OCI-LY3 (cell line): ENCODE data around the gene PRUNE2.

ENCODE experiments used
- H2AFZ ChIP-seq: fragments of 200-600, 300-600 bp; shearing (Covaris generic); 2 replicates; pipeline ENCODE4 v1.6.0; 2014; ENCODE audit warnings: antibody characterized with exemption, low read depth, low read length
- H3K27ac ChIP-seq: fragments of 200-600, 300-600 bp; sonication (generic); 2 replicates; pipeline ENCODE4 v1.5.1; 2014; ENCODE audit warnings: mild to moderate bottlenecking, low read length, moderate library complexity, mixed read lengths
- H3K27me3 ChIP-seq: fragments of 200-600, 300-600 bp; sonication (generic); 2 replicates; pipeline ENCODE4 v1.6.1; 2014; ENCODE audit warnings: low read depth, low read length, mixed read lengths
- H3K36me3 ChIP-seq: fragments of 200-600, 300-600 bp; sonication (generic); replicated peaks from 2 replicates; pipeline ENCODE3; 2014; ENCODE audit warnings: low read depth, low read length, mixed read lengths
- H3K4me1 ChIP-seq: fragments of 300-600, 200-600 bp; sonication (generic); 2 replicates; pipeline ENCODE4 v1.6.1; 2014; ENCODE audit warnings: low read length, mixed read lengths
- H3K4me2 ChIP-seq: fragments of 200-600, 300-600 bp; sonication (generic); 2 replicates; pipeline ENCODE4 v1.6.1; 2014; ENCODE audit warnings: low read length, mixed read lengths
- H3K4me3 ChIP-seq: fragments of 300-600, 200-600 bp; sonication (generic); 2 replicates; pipeline ENCODE4 v1.5.1; 2014; ENCODE audit warnings: antibody characterized with exemption, mild to moderate bottlenecking, low read length, moderate library complexity
- H3K79me2 ChIP-seq: fragments of 300-600, 200-600 bp; shearing (Covaris generic); 2 replicates; pipeline ENCODE4 v1.6.1; 2014; ENCODE audit warnings: mild to moderate bottlenecking, low read length, mixed read lengths
- H3K9ac ChIP-seq: fragments of 300-600, 200-600 bp; shearing (Covaris generic); 2 replicates; pipeline ENCODE4 v1.6.0; 2014; ENCODE audit warnings: mild to moderate bottlenecking, low read length, moderate library complexity
- H3K9me3 ChIP-seq: fragments of 200-600, 300-600 bp; shearing (Covaris generic); 2 replicates; pipeline ENCODE4 v1.6.1; 2014; ENCODE audit warnings: low read length, mixed read lengths; ENCODE audit not compliant: insufficient read depth
- H4K20me1 ChIP-seq: fragments of 200-600, 300-600 bp; sonication (generic); 2 replicates; pipeline ENCODE4 v1.6.1; 2016; ENCODE audit warnings: low read length, mixed read lengths; ENCODE audit not compliant: insufficient read depth
- EZH2phosphoT487 ChIP-seq: fragments of 200-600 bp; shearing (Covaris generic); IDR thresholded peaks from 2 replicates; pipeline ENCODE4 v1.6.1; 2018; ENCODE audit warnings: antibody characterized with exemption, mixed run types, low read depth
- TF ChIP-seq, protein P1 (sequence below): fragments of 200-600, 300-600 bp; sonication (generic); IDR thresholded peaks from 2 replicates; pipeline ENCODE4 v1.5.1; 2014; ENCODE audit warnings: antibody characterized with exemption, low read length, low read depth

PRUNE2 gene

DNA sequence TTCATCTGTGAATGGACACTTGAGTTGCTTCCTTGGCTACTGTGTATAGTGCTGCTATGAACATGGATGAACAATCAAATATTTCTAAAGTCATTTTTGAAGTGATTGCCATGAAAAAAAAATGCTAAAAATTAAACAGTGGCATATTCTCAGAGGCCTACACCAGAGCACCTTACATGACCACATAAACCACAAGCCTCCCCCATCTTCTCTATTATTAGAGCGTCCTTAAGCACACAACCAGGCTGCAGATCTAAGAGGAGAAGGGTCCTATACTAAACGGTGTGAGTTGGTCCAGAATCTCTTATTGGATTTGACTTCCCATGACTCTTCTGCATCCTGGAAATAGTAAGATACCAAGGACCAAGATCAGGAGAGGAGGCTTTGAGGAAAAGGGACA lies 107.4 kb downstream of the PRUNE2 start:
- Histone ChIP-seq H3K4me1 (no peaks in the 10 kb centered on the region), H3K4me2 (no peak overlapping the region), H3K27me3 (peaks cover 10% of the 10 kb centered on the region), H3K36me3 (no peaks in the 10 kb centered on the region), H4K20me1 (no peaks in the 10 kb centered on the region), H3K79me2 (no peaks in the 10 kb centered on the region), H3K9ac (no peak overlapping the region), H3K27ac (no peak overlapping the region), H3K4me3 (no peak overlapping the region), H2AFZ (no peak overlapping the region), H3K9me3 (no peaks in the 10 kb centered on the region)
- TF ChIP-seq, protein P1, sequence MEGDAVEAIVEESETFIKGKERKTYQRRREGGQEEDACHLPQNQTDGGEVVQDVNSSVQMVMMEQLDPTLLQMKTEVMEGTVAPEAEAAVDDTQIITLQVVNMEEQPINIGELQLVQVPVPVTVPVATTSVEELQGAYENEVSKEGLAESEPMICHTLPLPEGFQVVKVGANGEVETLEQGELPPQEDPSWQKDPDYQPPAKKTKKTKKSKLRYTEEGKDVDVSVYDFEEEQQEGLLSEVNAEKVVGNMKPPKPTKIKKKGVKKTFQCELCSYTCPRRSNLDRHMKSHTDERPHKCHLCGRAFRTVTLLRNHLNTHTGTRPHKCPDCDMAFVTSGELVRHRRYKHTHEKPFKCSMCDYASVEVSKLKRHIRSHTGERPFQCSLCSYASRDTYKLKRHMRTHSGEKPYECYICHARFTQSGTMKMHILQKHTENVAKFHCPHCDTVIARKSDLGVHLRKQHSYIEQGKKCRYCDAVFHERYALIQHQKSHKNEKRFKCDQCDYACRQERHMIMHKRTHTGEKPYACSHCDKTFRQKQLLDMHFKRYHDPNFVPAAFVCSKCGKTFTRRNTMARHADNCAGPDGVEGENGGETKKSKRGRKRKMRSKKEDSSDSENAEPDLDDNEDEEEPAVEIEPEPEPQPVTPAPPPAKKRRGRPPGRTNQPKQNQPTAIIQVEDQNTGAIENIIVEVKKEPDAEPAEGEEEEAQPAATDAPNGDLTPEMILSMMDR: no peak
- TF ChIP-seq EZH2phosphoT487: no peak

DNA sequence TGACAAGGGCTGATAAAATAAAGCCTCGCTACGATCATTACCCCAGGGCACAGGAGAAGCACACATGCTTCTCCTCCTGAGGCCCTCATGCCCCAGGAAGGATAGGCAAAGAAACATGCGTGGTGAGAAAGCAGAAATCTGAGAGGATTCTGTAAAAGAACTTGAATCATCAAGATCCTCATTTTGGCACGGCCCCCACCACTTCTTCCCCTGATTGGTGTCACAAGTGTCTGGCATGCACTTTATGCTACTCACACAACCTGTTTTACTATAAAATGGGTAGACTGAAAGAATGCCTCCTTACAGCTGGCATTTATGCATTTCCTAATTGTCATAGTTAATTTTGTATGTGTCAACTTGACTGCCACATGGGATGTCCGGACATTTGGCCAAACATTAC lies 109.6 kb downstream of the PRUNE2 start:
- no peak overlapping the region for H2AFZ ChIP-seq
- no peak for TF ChIP-seq EZH2phosphoT487
- TF ChIP-seq, protein P1: no peak
- no peak overlapping the region for H3K4me2 ChIP-seq
- H3K4me1 ChIP-seq: no peaks in the 10 kb centered on the region
- H3K27me3 ChIP-seq: peaks cover 5% of the 10 kb centered on the region; the same call in 1 of the 2 replicates
- no peak overlapping the region for H3K4me3 ChIP-seq
- H4K20me1 ChIP-seq: no peaks in the 10 kb centered on the region
- H3K9ac ChIP-seq: no peak overlapping the region
- no peaks in the 10 kb centered on the region for H3K9me3 ChIP-seq
- H3K36me3 ChIP-seq: no peaks in the 10 kb centered on the region
- H3K79me2 ChIP-seq: no peaks in the 10 kb centered on the region
- H3K27ac ChIP-seq: no peak overlapping the region

DNA sequence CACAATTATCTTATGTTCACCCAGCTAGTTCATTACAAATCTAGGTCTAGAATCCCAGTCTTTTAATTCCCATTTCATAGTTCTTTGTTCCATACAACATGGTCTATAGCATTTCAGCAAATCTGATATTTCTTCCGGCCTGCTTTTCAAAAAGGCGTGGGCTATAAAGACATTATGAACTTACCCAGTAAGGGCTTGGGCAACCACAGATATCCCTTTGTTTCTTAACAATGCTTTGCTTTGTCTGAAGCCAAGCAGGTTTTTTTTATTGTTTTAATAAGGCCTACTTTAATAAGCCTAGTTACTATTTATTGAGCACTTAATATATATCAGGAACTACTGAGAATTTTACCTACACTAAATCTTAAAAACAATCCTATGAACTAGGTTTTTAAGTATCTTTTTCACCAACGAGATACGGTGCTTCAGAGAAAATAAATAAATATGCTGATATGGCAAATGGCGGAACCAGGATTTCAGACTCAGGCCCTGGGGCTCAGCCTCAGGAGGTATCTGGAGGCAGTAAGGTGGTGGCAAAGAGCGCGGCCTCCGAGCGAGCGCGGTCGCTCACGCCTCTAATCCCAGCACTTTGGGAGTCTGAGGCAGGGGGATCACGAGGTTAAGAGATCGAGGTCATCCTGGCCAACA lies 112.0 kb downstream of the PRUNE2 start:
- no peaks in the 10 kb centered on the region for H4K20me1 ChIP-seq
- peaks cover 5% of the 10 kb centered on the region; the same call in 1 of the 2 replicates for H3K27me3 ChIP-seq
- H2AFZ ChIP-seq: no peak overlapping the region
- no peaks in the 10 kb centered on the region for H3K4me1 ChIP-seq
- H3K36me3 ChIP-seq: no peaks in the 10 kb centered on the region
- no peaks in the 10 kb centered on the region for H3K9me3 ChIP-seq
- no peak overlapping the region for H3K4me2 ChIP-seq
- TF ChIP-seq, protein P1: no peak
- no peak for TF ChIP-seq EZH2phosphoT487
- H3K4me3 ChIP-seq: no peak overlapping the region
- no peak overlapping the region for H3K9ac ChIP-seq
- H3K79me2 ChIP-seq: no peaks in the 10 kb centered on the region
- H3K27ac ChIP-seq: no peak overlapping the region

DNA sequence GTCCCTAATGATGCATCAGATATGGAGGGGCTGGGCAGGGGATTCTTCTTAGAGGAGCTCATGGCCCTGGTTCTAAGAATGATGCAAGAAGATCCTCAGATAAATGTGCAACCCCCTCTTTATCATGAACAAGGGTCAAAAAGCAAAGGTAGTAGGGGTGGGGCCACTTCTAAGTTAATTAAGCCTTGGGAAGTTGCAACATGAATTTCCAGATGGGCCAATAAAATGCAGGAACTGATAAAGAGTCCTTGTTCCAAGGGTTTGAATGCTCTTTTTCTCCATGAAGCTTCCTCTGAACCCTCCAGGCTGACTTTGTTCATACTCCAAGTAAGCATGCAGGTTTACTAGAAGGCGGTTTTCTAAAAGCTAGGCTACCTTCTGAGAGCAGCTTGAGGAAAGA lies 116.1 kb downstream of the PRUNE2 start:
- H2AFZ ChIP-seq: no peak overlapping the region
- no peak overlapping the region for H3K4me2 ChIP-seq
- H3K4me1 ChIP-seq: no peaks in the 10 kb centered on the region
- H3K9ac ChIP-seq: no peak overlapping the region
- no peak overlapping the region for H3K4me3 ChIP-seq
- no peaks in the 10 kb centered on the region for H3K79me2 ChIP-seq
- H3K9me3 ChIP-seq: no peaks in the 10 kb centered on the region
- no peaks in the 10 kb centered on the region for H3K36me3 ChIP-seq
- H3K27me3 ChIP-seq: peaks cover 6% of the 10 kb centered on the region; the same call in 1 of the 2 replicates
- no peak for TF ChIP-seq EZH2phosphoT487
- TF ChIP-seq, protein P1: no peak
- no peaks in the 10 kb centered on the region for H4K20me1 ChIP-seq
- no peak overlapping the region for H3K27ac ChIP-seq
